ENCODE results near the gene PPP4C. TPM values are rescaled to one million over a fixed set of nuclear protein-coding genes. Genes with fewer than 3 reads are reported as not detected.

PPP4C gene
- total RNA-seq, 1 experiment from 2014 or later, result 163 TPM

DNA sequence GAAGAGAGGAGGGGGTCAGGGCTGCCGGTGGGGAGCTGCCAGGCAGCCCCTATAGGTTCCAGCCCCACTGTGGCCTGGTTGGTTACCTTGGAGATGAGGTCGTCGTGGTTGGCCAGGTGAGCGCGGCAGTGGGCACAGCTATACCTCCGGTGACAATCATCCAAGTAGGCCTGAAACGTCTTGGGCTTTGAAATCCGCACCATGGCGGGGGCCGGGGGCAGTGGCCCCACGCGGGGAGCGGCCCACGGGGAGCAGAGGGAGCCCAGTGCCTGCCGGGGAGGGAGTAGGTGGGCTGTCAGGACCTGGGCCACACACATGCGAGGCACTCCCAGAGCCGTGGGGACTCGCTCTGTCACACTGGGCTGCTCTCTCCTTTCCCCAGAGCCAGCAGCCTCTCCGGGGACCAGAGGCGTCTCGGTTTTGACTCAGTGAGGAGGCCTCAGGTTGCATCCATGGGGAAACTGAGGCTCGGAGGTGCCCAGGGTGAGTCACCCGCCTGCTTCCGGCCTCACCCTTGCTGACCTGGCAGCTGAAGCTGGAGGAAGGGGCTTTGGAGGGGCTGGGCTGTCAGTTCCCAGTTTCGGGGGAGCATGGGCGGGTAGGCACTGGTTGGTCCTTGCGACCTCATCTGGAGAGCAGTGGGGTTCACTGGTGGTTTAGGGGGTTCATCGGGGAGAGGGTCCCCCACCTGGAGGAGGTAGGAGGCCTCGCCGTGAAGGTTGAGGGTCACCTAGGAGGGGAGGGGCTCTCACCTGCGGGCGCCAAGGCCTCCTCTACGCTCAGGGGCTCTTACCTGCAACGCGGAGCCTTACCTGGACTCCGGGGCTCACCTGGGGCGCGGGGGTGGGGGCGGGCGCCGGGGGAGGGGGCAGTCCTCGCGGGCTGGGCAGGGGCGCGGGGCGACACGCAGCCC lies 19.6 kb downstream of the PPP4C start:
- Mint-ChIP-seq H3K27ac (peak overlapping the region; percentile 55 to 96 (median 93); a peak in 5 of 7 replicates), H3K4me3 (peak overlapping the region; percentile 70 to 82), H3K36me3 (ENCODE audit: insufficient read depth in 1 of 3, low read depth in 3 of 3) (peaks cover 28 to 35% (median 29%) of the 10 kb centered on the region in 3 experiments), H3K4me1 (peaks cover 21 to 22% of the 10 kb centered on the region in 2 experiments), H3K27me3 (ENCODE audit: low read depth) (peaks cover 6% of the 10 kb centered on the region), H3K9me3 (peaks cover 21 to 23% of the 10 kb centered on the region in 2 experiments)
- TF ChIP-seq, protein P1, sequence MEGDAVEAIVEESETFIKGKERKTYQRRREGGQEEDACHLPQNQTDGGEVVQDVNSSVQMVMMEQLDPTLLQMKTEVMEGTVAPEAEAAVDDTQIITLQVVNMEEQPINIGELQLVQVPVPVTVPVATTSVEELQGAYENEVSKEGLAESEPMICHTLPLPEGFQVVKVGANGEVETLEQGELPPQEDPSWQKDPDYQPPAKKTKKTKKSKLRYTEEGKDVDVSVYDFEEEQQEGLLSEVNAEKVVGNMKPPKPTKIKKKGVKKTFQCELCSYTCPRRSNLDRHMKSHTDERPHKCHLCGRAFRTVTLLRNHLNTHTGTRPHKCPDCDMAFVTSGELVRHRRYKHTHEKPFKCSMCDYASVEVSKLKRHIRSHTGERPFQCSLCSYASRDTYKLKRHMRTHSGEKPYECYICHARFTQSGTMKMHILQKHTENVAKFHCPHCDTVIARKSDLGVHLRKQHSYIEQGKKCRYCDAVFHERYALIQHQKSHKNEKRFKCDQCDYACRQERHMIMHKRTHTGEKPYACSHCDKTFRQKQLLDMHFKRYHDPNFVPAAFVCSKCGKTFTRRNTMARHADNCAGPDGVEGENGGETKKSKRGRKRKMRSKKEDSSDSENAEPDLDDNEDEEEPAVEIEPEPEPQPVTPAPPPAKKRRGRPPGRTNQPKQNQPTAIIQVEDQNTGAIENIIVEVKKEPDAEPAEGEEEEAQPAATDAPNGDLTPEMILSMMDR (conservative IDR thresholded peaks at IDR 0.05), result no peak
- no peak overlapping the region for H4K5ac ChIP-seq (ENCODE audit: insufficient read length, low read depth, low read length)
- H3K27ac ChIP-seq (ENCODE audit: insufficient read length, low read depth, low read length), result no peak overlapping the region
- H3T11ph ChIP-seq (ENCODE audit: low read length), result no peak overlapping the region
- no peak overlapping the region for H3K56ac ChIP-seq (ENCODE audit: insufficient read length, low read depth, low read length)
- H3K4me1 ChIP-seq (ENCODE audit: insufficient read depth, low read length), result no peaks in the 10 kb centered on the region
- peak overlapping the region; percentile 82 for H4K91ac ChIP-seq (ENCODE audit: insufficient read length, low read depth, low read length)
- no peak overlapping the region for H2BK5ac ChIP-seq (ENCODE audit: insufficient read length, low read length)
- H3K9ac ChIP-seq (ENCODE audit: extremely low read depth, insufficient read length, low read length), result peak overlapping the region; percentile 55
- DNase-seq, result no peak
- no peak overlapping the region for H3K23ac ChIP-seq (ENCODE audit: insufficient read length, low read depth, low read length)
- no peaks in the 10 kb centered on the region for H3K9me3 ChIP-seq (ENCODE audit: control insufficient read depth, low read depth, low read length)
- H3K18ac ChIP-seq (ENCODE audit: insufficient read length, low read depth, low read length), result peak overlapping the region; percentile 45
- peak overlapping the region; percentile 73 for H3K4me2 ChIP-seq (ENCODE audit: insufficient read depth, insufficient read length, low read length)
- H2BK15ac ChIP-seq (ENCODE audit: low read depth, low read length), result peak overlapping the region; percentile 73; the same call in 1 of the 2 replicates
- no CpG with 5 or more reads among the region's 47 CpGs for WGBS (ENCODE audit: extremely low coverage, insufficient read length, low lambda C conversion rate)
- no peak overlapping the region for H4K8ac ChIP-seq (replicated peaks; ENCODE audit: insufficient read length, low read depth, low read length)
- no peak overlapping the region for H2AFZ ChIP-seq (ENCODE audit: low read length)
- no peak overlapping the region for H2AK5ac ChIP-seq (ENCODE audit: insufficient read length, low read length)
- H2BK12ac ChIP-seq (ENCODE audit: insufficient read length, low read depth, low read length), result peak overlapping the region; percentile 15
- no peaks in the 10 kb centered on the region for H3K27me3 ChIP-seq (ENCODE audit: insufficient read depth, low read length)
- H3K79me1 ChIP-seq (ENCODE audit: insufficient read depth, low read depth, low read length, poor library complexity, severe bottlenecking), result no peaks in the 10 kb centered on the region
- peaks cover 12% of the 10 kb centered on the region; the same call in 1 of the 2 replicates for H3K79me2 ChIP-seq (ENCODE audit: insufficient read depth, low read length)
- no peak overlapping the region for H2BK20ac ChIP-seq (ENCODE audit: low read depth, low read length, poor library complexity, severe bottlenecking)
- no peak overlapping the region for H3K4ac ChIP-seq (ENCODE audit: low read depth, low read length)
- H4K20me1 ChIP-seq (ENCODE audit: control insufficient read depth, insufficient read depth, insufficient read length), result no peaks in the 10 kb centered on the region
- H3K14ac ChIP-seq (ENCODE audit: insufficient read depth, low read length), result peak overlapping the region; percentile 86
- peaks cover 13% of the 10 kb centered on the region for H3K23me2 ChIP-seq (ENCODE audit: insufficient read length, low read depth, low read length, poor library complexity, severe bottlenecking)
- no peak overlapping the region for H2BK120ac ChIP-seq (ENCODE audit: low read depth, low read length, poor library complexity, severe bottlenecking)
